Thoracic aorta (tissue), 2 donors: ENCODE measurements around the gene ARMC2. TPM values are rescaled to one million over a fixed set of nuclear protein-coding genes. Genes with fewer than 3 reads are reported as not detected.

ENCODE experiments used
- ATAC-seq: fragments of 150-250 bp; one replicate; pipeline ENCODE4 v1.8.0; 2017; ENCODE audit warnings: low read depth; ENCODE audit not compliant: insufficient number of reproducible peaks, low FRiP score
- DNase-seq: peaks from one replicate; pipeline ENCODE4 v3.0.0-alpha.2; 2020; ENCODE audit warnings: low spot score
- H3K27ac ChIP-seq, 2 donors: fragments of 200-600 bp; sonication (generic); 1 replicate in 1 of 2; 2 replicates in 1 of 2; pipeline ENCODE4 v1.5.1; 2016; ENCODE audit warnings: mild to moderate bottlenecking in 2 of 2, moderate library complexity in 2 of 2
- H3K27me3 ChIP-seq: fragments of 200-600 bp; sonication (generic); replicated peaks from 2 replicates; pipeline ENCODE4 v1.6.0; 2016; ENCODE audit warnings: mild to moderate bottlenecking; ENCODE audit not compliant: insufficient read depth
- H3K36me3 ChIP-seq: fragments of 200-600 bp; sonication (generic); one replicate; pipeline ENCODE4 v1.5.1; 2016
- H3K4me1 ChIP-seq, 2 donors: fragments of 200-600 bp; sonication (generic); 1 replicate in 1 of 2; 2 replicates in 1 of 2; pipeline versions ENCODE4 v1.5.1 to v1.6.0; 2016; ENCODE audit warnings: low read depth in 2 of 2, mild to moderate bottlenecking in 1 of 2; ENCODE audit not compliant: control insufficient read depth in 1 of 2
- H3K4me3 ChIP-seq: fragments of 200-600 bp; sonication (generic); 2 replicates; pipeline ENCODE4 v1.5.1; 2016; ENCODE audit warnings: mild to moderate bottlenecking
- H3K9me3 ChIP-seq: fragments of 200-600 bp; sonication (generic); 2 replicates; pipeline ENCODE4 v1.5.1; 2016
- total RNA-seq, 2 donors: library from RNA; depleted of rRNA; stranded (reverse); fragments of >200 nt; gene quantifications; one replicate each; pipeline versions ENCODE4 v1.1.0 to v1.2.3, GENCODE V29; 2016
- TF ChIP-seq, protein P1 (sequence below): fragments of 200-600 bp; sonication (generic); IDR thresholded peaks from one replicate; pipeline ENCODE4 v1.5.1; 2019; ENCODE audit warnings: antibody characterized with exemption

ARMC2 gene
- total RNA-seq, 2 donors from 2014 or later: 11.5 to 22.5 TPM

DNA sequence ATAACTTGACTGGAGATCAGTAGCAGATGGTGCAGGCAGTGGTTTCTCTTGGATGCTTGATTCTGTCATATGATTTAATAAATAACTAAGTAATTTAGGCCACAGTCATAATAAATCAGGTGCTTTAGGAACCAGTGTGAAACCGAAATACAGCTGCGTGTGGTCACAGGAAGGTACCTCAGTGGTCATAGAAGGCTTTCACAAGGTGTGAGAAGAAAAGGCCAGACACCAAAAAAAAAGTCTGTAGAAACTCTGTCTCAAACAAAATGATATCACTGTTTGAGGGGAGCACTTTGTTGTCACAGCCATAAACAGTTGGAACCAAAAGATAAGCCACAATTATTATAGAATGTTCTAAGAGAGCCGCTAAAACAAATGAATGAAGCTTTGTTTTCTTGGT, 56.5 kb downstream of the ARMC2 start:
- Histone ChIP-seq H3K4me1 (peaks cover 6 to 23% of the 10 kb centered on the region in 2 donors), H3K27me3 (no peaks in the 10 kb centered on the region), H3K4me3 (no peak overlapping the region), H3K36me3 (no peaks in the 10 kb centered on the region), H3K27ac (no peak overlapping the region), H3K9me3 (no peaks in the 10 kb centered on the region)
- no peak for DNase-seq
- TF ChIP-seq, protein P1, sequence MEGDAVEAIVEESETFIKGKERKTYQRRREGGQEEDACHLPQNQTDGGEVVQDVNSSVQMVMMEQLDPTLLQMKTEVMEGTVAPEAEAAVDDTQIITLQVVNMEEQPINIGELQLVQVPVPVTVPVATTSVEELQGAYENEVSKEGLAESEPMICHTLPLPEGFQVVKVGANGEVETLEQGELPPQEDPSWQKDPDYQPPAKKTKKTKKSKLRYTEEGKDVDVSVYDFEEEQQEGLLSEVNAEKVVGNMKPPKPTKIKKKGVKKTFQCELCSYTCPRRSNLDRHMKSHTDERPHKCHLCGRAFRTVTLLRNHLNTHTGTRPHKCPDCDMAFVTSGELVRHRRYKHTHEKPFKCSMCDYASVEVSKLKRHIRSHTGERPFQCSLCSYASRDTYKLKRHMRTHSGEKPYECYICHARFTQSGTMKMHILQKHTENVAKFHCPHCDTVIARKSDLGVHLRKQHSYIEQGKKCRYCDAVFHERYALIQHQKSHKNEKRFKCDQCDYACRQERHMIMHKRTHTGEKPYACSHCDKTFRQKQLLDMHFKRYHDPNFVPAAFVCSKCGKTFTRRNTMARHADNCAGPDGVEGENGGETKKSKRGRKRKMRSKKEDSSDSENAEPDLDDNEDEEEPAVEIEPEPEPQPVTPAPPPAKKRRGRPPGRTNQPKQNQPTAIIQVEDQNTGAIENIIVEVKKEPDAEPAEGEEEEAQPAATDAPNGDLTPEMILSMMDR: no peak
- no peak for ATAC-seq

DNA sequence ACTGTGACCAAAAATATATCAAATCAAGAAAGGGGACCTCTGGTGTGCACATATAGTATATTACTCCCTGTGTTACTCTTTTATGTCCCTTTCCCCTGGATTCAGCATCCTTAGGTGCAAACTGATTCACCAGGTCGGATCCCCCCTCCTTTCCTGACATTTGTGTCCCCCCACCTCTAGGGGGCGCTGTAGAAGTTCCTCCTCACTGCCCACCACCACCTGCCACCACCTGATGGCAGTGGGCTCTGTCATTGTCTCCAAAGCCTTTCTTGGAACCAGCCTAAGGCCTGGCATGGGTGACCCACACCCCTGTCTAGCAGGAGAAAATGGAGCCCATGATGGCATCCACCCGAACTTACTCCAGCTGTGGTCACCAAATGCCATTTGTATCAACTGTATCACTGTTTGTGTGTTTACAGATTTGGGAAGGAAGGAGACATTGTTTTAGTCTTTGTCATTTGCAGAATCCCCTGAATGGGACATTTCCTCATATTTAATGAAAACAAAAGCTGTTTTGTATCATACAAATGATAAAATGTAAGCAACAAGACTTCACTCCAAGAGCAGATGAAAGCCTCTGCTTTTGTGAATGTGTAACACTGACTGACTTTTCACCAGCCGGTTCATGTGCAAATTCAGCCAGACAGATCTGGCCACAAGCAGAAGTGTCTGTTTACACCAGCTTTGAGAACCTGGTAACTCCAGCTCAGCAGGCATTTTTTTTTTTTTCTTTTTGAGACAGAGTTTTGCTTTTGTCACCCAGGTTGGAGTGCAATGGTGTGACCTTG, 66.2 kb downstream of the ARMC2 start:
- no peak for DNase-seq
- Histone ChIP-seq H3K9me3 (no peaks in the 10 kb centered on the region), H3K36me3 (no peaks in the 10 kb centered on the region), H3K4me3 (no peak overlapping the region), H3K27ac (no peak overlapping the region), H3K4me1 (no peaks in the 10 kb centered on the region), H3K27me3 (no peaks in the 10 kb centered on the region)
- no peak for ATAC-seq
- TF ChIP-seq, protein P1: no peak

- Histone ChIP-seq H3K4me3 (no peak overlapping the region), H3K36me3 (no peaks in the 10 kb centered on the region), H3K4me1 (no peaks in the 10 kb centered on the region), H3K9me3 (no peaks in the 10 kb centered on the region), H3K27ac (no peak overlapping the region), H3K27me3 (no peaks in the 10 kb centered on the region)
- ATAC-seq (no peak), DNase-seq (no peak)
- TF ChIP-seq, protein P1: no peak
These were observed 67.0 kb downstream of the ARMC2 start for GRCh38 chr6:108915258-108915657.

GRCh38 chr6:108916026-108916686, 67.9 kb downstream of the ARMC2 start:
- no peak for ATAC-seq
- Histone ChIP-seq H3K4me3 (no peak overlapping the region), H3K9me3 (no peaks in the 10 kb centered on the region), H3K36me3 (no peaks in the 10 kb centered on the region), H3K27ac (no peak overlapping the region), H3K4me1 (peaks cover 0 to 2% of the 10 kb centered on the region in 2 donors), H3K27me3 (no peaks in the 10 kb centered on the region)
- TF ChIP-seq, protein P1: no peak
- DNase-seq: no peak

DNA sequence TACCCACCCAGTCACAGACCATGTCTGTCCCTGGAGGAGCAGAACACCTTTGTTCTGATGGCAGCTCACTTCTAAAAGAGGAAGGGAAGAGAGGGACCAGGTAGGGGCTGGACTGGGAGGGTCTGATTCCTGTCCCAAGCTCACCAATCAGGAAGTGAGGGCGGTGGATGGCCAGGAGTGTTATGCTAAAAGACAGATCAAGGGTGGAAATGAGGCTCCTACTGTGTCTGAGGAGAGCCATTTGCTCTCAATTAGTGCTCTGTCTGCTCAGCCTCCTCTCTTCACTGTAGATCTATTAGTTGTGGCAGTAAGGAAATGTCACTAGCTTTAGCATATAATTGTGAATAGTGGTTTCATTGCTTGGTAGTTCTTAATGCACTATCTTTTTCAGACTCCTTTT, 72.5 kb downstream of the ARMC2 start:
- no peak overlapping the region for H3K4me3 ChIP-seq
- no peaks in the 10 kb centered on the region for H3K9me3 ChIP-seq
- TF ChIP-seq, protein P1: no peak
- DNase-seq (no peak), ATAC-seq (no peak)
- H3K27me3 ChIP-seq: no peaks in the 10 kb centered on the region
- H3K27ac ChIP-seq: no peak overlapping the region
- H3K36me3 ChIP-seq: no peaks in the 10 kb centered on the region
- H3K4me1 ChIP-seq: peaks cover 6 to 7% of the 10 kb centered on the region in 2 donors
